Uterus (tissue), 4 donors: ENCODE data around the gene OR10G7. TPM values are rescaled to one million over a fixed set of nuclear protein-coding genes. Genes with fewer than 3 reads are reported as not detected.

Source experiments
- DNase-seq, 2 donors: peaks; one replicate each; pipeline ENCODE4 v3.0.0-alpha.2; 2019 to 2020
- H3K27ac ChIP-seq, 2 donors: fragments of 200-600 bp; sonication (generic); 1 replicate in 1 of 2; 2 replicates in 1 of 2; pipeline ENCODE4 v1.5.1; 2016 to 2018
- H3K27me3 ChIP-seq, 2 donors: fragments of 200-600 bp; sonication (generic); one replicate each; pipeline ENCODE4 v1.5.1; 2018 to 2019; ENCODE audit warnings: control low read depth in 1 of 2
- H3K36me3 ChIP-seq, 2 donors: fragments of 200-600 bp; sonication (generic); one replicate each; pipeline ENCODE4 v1.5.1; 2019; ENCODE audit warnings: control low read depth in 1 of 2
- H3K4me1 ChIP-seq, 2 donors: fragments of 200-600 bp; sonication (generic); one replicate each; pipeline ENCODE4 v1.5.1; 2018 to 2019; ENCODE audit warnings: control low read depth in 1 of 2
- H3K4me3 ChIP-seq, 2 donors: fragments of 200-600 bp; sonication (generic); 1 replicate in 1 of 2; 2 replicates in 1 of 2; pipeline ENCODE4 v1.5.1; 2018 to 2019; ENCODE audit warnings: mild to moderate bottlenecking in 1 of 2
- H3K9me3 ChIP-seq, 2 donors: fragments of 200-600 bp; sonication (generic); one replicate each; pipeline ENCODE4 v1.5.1; 2019; ENCODE audit warnings: control low read depth in 1 of 2
- POLR2A ChIP-seq, 2 donors: fragments of 450-650 bp; IDR thresholded peaks; one replicate each; pipeline ENCODE4 v1.6.1; 2016; ENCODE audit warnings: antibody characterized with exemption in 2 of 2, mild to moderate bottlenecking in 1 of 2, moderate library complexity in 1 of 2
- intact Hi-C: fragments of 100-400 bp; cut with DNase I; formaldehyde crosslinking; loops from one replicate; pipeline ENCODE4 v1.15.1; 2023; ENCODE audit warnings: low total_unique reads
- total RNA-seq, 4 donors: library from RNA; depleted of rRNA in 3 of 4; stranded (reverse); fragments of >200 nt in 3 of 4; gene quantifications; one replicate each; pipeline versions ENCODE4 v1.1.0 to v1.2.4, GENCODE V29; 2014 to 2023
- TF ChIP-seq, protein P1 (sequence below), 4 experiments: fragments of 200-600 bp in 2 of 4; fragments of 450-650 bp in 2 of 4; sonication (generic) in 2 of 4; IDR thresholded peaks; one replicate each; pipeline ENCODE4 v1.5.1; 2016 to 2019; ENCODE audit warnings: antibody characterized with exemption in 4 of 4, mild to moderate bottlenecking in 2 of 4, moderate library complexity in 1 of 4
- donor health status: DM: yes; HTN: yes; CAD: no.

The OR10G7 gene
- total RNA-seq, 4 donors from 2014 or later = not detected

DNA sequence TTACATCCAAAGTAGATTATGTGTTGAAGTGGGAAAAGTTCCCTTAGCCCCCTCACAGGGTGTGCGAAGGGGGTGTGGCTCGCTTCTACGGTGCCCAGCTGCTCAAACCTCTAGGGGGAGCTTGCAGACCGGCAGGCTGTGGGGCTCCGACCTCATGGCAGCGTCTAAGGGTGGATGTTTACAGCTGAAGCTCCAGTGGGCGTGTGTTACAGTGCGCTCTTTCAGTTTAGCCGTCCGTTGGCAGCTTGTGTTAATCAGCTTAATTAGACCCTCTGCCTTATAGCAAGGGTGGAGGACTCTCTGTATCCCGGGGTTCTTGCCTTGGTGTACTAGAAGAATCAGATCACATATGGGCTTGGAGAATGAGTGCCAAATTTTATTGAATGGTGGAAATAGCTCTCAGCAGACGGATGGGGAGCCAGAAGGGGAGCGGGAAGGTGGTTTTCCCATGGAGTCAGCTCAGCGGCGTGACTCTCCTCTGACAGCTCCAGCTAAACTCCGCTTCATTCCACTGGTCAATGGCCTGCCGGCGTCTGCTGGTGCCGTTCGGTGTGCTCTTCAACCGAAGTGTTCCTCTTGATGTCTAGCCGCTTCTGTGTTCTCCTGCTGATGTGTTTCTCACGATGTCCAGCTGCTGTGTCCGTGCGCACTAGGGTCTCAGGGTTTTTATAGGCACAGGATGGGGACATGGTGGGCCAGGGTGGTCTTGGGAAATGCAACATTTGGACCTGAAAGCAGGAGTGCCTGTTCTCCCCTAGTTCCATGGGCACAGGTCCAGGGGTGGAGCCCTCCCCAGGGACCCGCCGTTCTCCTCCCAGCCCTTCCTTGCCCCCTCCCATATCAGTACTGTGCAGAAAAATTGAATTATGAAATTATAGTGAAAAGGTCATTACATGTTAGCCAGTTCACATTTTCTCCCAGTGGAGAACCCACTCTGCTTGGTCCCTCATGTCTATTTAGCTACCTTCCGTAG, 28.6 kb upstream of the OR10G7 start:
- H3K27me3 ChIP-seq = no peaks in the 10 kb centered on the region
- TF ChIP-seq POLR2A (IDR thresholded peaks at IDR 0.05) = no peak
- TF ChIP-seq, protein P1, sequence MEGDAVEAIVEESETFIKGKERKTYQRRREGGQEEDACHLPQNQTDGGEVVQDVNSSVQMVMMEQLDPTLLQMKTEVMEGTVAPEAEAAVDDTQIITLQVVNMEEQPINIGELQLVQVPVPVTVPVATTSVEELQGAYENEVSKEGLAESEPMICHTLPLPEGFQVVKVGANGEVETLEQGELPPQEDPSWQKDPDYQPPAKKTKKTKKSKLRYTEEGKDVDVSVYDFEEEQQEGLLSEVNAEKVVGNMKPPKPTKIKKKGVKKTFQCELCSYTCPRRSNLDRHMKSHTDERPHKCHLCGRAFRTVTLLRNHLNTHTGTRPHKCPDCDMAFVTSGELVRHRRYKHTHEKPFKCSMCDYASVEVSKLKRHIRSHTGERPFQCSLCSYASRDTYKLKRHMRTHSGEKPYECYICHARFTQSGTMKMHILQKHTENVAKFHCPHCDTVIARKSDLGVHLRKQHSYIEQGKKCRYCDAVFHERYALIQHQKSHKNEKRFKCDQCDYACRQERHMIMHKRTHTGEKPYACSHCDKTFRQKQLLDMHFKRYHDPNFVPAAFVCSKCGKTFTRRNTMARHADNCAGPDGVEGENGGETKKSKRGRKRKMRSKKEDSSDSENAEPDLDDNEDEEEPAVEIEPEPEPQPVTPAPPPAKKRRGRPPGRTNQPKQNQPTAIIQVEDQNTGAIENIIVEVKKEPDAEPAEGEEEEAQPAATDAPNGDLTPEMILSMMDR (IDR thresholded peaks at IDR 0.05) = peak in 2 of 4 experiments; percentile 9 to 11
- no peaks in the 10 kb centered on the region for H3K36me3 ChIP-seq
- intact Hi-C loops = no loop called here
- H3K4me1 ChIP-seq = no peaks in the 10 kb centered on the region
- H3K9me3 ChIP-seq = no peaks in the 10 kb centered on the region
- no peak overlapping the region for H3K27ac ChIP-seq
- no peak for DNase-seq
- no peak overlapping the region for H3K4me3 ChIP-seq

DNA sequence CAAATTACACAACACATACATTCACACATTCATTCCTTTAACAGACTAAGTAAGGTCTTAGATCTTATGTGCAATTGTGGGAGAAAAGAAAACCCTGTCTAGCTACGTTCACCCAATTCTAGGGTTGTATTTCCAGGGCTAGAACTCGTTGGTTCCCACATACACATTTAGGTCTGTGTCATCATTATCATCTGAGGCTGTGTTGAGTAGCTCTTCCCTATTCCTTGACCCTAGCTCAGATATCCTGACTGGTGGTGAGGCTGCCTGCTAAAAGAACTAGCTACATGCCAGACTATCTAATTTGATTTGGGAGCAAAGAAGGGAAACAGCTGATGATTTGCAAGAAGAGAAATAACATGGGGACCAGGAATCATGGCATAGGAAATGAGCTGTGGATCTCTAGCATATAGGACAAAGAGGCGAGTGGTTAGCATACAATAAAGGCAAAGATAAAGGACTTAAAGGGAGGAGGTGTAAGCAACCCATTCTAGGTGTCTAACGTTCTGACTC, 27.5 kb upstream of the OR10G7 start:
- no peak for DNase-seq
- no peaks in the 10 kb centered on the region for H3K36me3 ChIP-seq
- H3K4me3 ChIP-seq = no peak overlapping the region
- H3K27me3 ChIP-seq = no peaks in the 10 kb centered on the region
- no peak overlapping the region for H3K27ac ChIP-seq
- TF ChIP-seq, protein P1 (IDR thresholded peaks at IDR 0.05) = no peak
- TF ChIP-seq POLR2A (IDR thresholded peaks at IDR 0.05) = no peak
- intact Hi-C loops = no loop called here
- no peaks in the 10 kb centered on the region for H3K4me1 ChIP-seq
- H3K9me3 ChIP-seq = no peaks in the 10 kb centered on the region

DNA sequence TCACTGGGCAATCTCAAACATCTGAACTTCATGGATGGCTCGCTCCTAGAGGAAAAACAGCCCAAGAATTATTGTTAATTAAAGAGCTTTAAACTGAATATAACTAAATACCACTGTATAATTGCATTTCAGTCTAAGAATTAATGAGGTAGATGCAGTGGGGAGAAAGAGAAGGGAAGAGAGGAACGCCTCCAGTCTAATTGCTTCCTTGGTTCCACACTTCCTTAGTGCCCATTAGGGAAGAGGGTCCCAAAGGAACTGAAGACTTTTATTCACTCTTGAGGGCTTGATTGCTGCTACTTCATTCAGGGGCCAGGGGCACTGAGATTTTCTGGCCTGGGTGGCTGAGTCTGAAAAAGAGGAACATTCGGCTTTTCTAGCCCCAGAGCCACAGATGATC, 11.8 kb upstream of the OR10G7 start:
- intact Hi-C loops = no loop called here
- H3K27ac ChIP-seq = no peak overlapping the region
- no peaks in the 10 kb centered on the region for H3K27me3 ChIP-seq
- no peak overlapping the region for H3K4me3 ChIP-seq
- H3K4me1 ChIP-seq = no peaks in the 10 kb centered on the region
- no peaks in the 10 kb centered on the region for H3K36me3 ChIP-seq
- no peaks in the 10 kb centered on the region for H3K9me3 ChIP-seq
- no peak for DNase-seq
- TF ChIP-seq POLR2A (IDR thresholded peaks at IDR 0.05) = no peak
- TF ChIP-seq, protein P1 (IDR thresholded peaks at IDR 0.05) = no peak

GRCh38 chr11:124050748-124051147, 9.6 kb upstream of the OR10G7 start:
- no peak for DNase-seq
- H3K9me3 ChIP-seq = no peaks in the 10 kb centered on the region
- intact Hi-C loops = no loop called here
- H3K4me1 ChIP-seq = no peaks in the 10 kb centered on the region
- TF ChIP-seq, protein P1 (IDR thresholded peaks at IDR 0.05) = no peak
- no peak for TF ChIP-seq POLR2A (IDR thresholded peaks at IDR 0.05)
- no peaks in the 10 kb centered on the region for H3K27me3 ChIP-seq
- no peak overlapping the region for H3K27ac ChIP-seq
- H3K36me3 ChIP-seq = no peaks in the 10 kb centered on the region
- no peak overlapping the region for H3K4me3 ChIP-seq

DNA sequence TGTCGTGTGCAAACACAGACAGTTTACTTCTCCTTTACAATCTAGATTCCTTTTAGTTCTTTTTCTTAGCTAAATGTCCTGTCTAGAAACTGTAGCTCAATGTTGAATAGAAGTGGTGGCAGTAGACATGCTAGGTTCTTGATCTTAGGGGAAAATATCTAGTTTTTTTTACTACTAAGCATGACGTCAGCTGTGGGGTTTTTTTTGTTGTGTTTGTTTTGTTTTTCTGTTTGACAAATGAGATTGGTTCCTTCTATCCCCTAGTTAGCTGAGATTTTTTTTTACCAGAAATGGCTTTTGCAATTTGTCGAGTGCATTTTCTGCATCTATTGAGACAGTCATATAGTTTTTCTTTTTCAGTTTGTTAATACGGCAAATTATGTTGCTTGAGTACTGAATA, 2.3 kb upstream of the OR10G7 start:
- Histone ChIP-seq H3K4me1 (no peaks in the 10 kb centered on the region), H3K4me3 (no peak overlapping the region), H3K9me3 (no peaks in the 10 kb centered on the region), H3K36me3 (no peaks in the 10 kb centered on the region), H3K27me3 (no peaks in the 10 kb centered on the region), H3K27ac (no peak overlapping the region)
- intact Hi-C loops = no loop called here
- TF ChIP-seq POLR2A (IDR thresholded peaks at IDR 0.05) = no peak
- TF ChIP-seq, protein P1 (IDR thresholded peaks at IDR 0.05) = no peak
- DNase-seq = no peak
